Amniotic epithelial cell (primary cell): ENCODE measurements around the gene FRAT1.

ENCODE experiments used
- DNase-seq: peaks from one replicate; pipeline ENCODE4 v3.0.0-alpha.2; 2010; ENCODE audit warnings: low read depth

Gene FRAT1

DNA sequence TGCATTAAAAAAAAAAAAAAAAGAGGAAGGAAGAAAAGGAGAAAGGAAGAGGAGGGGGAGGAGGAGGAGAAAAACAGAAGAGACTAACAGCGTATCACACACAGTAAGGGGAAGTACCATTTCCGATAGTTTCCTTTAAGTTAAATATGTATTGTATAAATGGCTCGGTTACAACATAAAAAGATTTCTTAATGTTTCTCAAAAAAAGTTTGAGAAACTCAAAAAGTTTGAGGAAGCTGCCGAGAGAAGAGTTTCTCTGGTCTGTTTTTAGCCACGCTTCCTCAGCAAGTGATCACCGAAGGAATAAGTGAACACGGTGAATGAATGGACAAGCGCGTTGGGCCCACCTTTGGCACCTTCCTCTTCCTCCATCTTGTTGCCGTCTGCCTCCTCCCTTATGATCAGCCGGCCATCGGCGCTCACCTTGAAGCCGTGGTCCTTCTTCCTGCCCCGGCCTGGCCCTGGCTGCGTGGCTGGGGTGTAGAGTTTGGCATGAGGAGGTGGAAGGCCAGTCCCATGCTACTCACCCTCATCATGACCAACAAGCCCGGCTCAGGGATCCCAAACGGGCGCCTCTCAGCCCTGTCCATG, 46.8 kb downstream of the FRAT1 start:
- DNase-seq: no peak

DNA sequence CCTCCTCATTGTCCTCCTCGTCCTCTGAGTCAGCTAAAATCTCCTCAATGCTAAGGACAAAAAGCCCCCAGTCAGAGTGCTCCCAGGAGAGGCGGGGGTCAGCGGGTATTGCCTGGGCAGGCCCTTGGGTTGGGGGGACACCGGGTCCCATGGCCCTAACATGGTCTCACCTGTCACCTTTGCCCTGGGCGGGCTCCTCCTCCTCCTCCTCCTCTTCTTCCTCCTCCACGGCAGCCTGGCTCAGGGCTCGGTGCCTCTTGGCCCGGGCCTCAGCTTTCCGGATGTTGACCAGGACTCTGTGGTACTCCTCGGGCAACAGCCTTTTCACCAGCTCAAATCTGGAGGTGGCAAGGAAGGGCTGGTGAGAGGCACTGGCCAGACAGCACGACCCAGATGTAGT, 47.5 kb downstream of the FRAT1 start:
- no peak for DNase-seq

DNA sequence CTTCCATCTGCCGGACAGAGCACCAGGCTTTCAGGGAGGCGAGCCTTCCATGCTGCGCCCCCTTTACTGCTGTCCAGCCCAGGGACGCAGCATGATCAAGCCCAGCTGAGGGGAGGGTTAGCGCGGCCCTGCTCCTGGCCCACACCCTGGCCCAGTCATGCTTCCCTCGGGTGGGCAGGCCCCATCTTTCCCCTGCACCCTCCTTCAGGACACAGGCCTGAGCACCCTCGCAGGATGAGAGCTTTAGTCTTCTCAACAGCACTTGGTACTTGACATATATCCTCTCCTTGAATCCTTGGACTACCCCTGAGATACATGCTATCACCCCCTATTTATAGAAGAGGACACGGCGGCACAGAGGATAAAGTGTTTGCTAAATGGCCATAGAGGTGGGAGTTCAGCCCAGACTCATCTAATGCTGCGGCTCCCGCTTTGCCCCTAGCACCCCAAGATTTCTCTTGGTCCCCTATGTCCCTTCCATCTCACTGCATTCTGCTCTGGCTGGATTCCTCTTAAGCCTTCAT, 48.1 kb downstream of the FRAT1 start:
- no peak for DNase-seq
